CD4-positive, alpha-beta T cell (primary cell): ENCODE measurements around the gene RMI1. TPM values are rescaled to one million over a fixed set of nuclear protein-coding genes. Genes with fewer than 3 reads are reported as not detected.

Experiments used
- ATAC-seq: fragments of 200-7000 bp; cut with Tn5 transposase; one replicate; pipeline ENCODE4 v1.10.0; 2022; ENCODE audit warnings: mild to moderate bottlenecking; ENCODE audit not compliant: poor library complexity
- CTCF ChIA-PET: fragments of 350-600 bp; sonication (Branson Sonifier 250); formaldehyde crosslinking; loops from one replicate; lab custom pipeline; 2021; ENCODE audit warnings: antibody characterized with exemption, inconsistent platforms; lab: Charles Lee
- POLR2A ChIA-PET: fragments of 350-600 bp; sonication (Branson Sonifier 250); formaldehyde crosslinking; loops from one replicate; lab custom pipeline; 2021; ENCODE audit warnings: antibody characterized with exemption, inconsistent platforms; lab: Charles Lee
- DNase-seq, 14 experiments: peaks; one replicate each; pipeline ENCODE4 v3.0.0-alpha.2; 2013 to 2020; ENCODE audit warnings: mixed read lengths in 2 of 14
- H3K27ac ChIP-seq, 2 donors: one replicate each; pipeline versions ENCODE4 v1.5.1 to v1.7.0; 2013; ENCODE audit warnings: low read length in 2 of 2, low read depth in 1 of 2, mild to moderate bottlenecking in 1 of 2
- H3K27me3 ChIP-seq, 2 experiments: 1 replicate in 1 of 2; 2 replicates in 1 of 2; pipeline versions ENCODE4 v1.6.1 to v1.7.0; 2013; ENCODE audit warnings: low read length in 2 of 2, control low read depth in 1 of 2, mild to moderate bottlenecking in 1 of 2, moderate library complexity in 1 of 2; ENCODE audit not compliant: insufficient read depth in 2 of 2, control insufficient read depth in 1 of 2
- H3K36me3 ChIP-seq: one replicate; pipeline ENCODE4 v1.6.1; 2013; ENCODE audit warnings: low read length, control low read depth; ENCODE audit not compliant: insufficient read depth
- H3K4me1 ChIP-seq: one replicate; pipeline ENCODE4 v1.6.1; 2013; ENCODE audit warnings: low read length, control low read depth; ENCODE audit not compliant: insufficient read depth
- H3K4me3 ChIP-seq: one replicate; pipeline ENCODE4 v1.5.1; 2013; ENCODE audit warnings: mild to moderate bottlenecking, low read length, moderate library complexity
- H3K9me3 ChIP-seq, 2 experiments: 1 replicate in 1 of 2; 2 replicates in 1 of 2; pipeline versions ENCODE4 v1.6.1 to v1.7.0; 2013; ENCODE audit warnings: low read length in 2 of 2, mild to moderate bottlenecking in 2 of 2, control low read depth in 1 of 2, moderate library complexity in 1 of 2; ENCODE audit not compliant: control insufficient read depth in 1 of 2, insufficient read depth in 1 of 2
- H3K27ac Mint-ChIP-seq: one replicate; pipeline ENCODE4 v1.8.0; 2020; ENCODE audit warnings: mixed read lengths
- H3K27me3 Mint-ChIP-seq: one replicate; pipeline ENCODE4 v1.8.0; 2021; ENCODE audit warnings: mixed read lengths
- H3K36me3 Mint-ChIP-seq: one replicate; pipeline ENCODE4 v1.8.0; 2021; ENCODE audit warnings: low read depth, mixed read lengths
- H3K4me1 Mint-ChIP-seq: one replicate; pipeline ENCODE4 v1.8.0; 2021; ENCODE audit warnings: low read depth, mixed read lengths
- H3K4me3 Mint-ChIP-seq: one replicate; pipeline ENCODE4 v1.8.0; 2020; ENCODE audit warnings: mild to moderate bottlenecking, mixed read lengths
- H3K9me3 Mint-ChIP-seq: one replicate; pipeline ENCODE4 v1.8.0; 2020; ENCODE audit warnings: mixed read lengths
- intact Hi-C, 2 experiments: fragments of 100-400 bp; cut with DNase I in 1 of 2; cut with micrococcal nuclease in 1 of 2; formaldehyde crosslinking; loops; one replicate each; pipeline versions ENCODE4 v1.15.1 to v1.9.0; 2023 to 2025; cut with DNase I, micrococcal nuclease
- total RNA-seq, 174 experiments: library from RNA in 2 of 174; stranded (reverse) in 2 of 174; gene quantifications; one replicate each; pipeline ENCODE4 v1.2.3 and lab custom pipeline; 2021 to 2026
- TF ChIP-seq, protein P1 (sequence below): fragments of 200-600 bp; IDR thresholded peaks from one replicate; pipeline ENCODE4 v1.8.0; 2022; ENCODE audit warnings: antibody characterized with exemption, mild to moderate bottlenecking

The RMI1 gene
- total RNA-seq, 2 experiments from 2014 or later, result 0.66 to 1.2 TPM

DNA sequence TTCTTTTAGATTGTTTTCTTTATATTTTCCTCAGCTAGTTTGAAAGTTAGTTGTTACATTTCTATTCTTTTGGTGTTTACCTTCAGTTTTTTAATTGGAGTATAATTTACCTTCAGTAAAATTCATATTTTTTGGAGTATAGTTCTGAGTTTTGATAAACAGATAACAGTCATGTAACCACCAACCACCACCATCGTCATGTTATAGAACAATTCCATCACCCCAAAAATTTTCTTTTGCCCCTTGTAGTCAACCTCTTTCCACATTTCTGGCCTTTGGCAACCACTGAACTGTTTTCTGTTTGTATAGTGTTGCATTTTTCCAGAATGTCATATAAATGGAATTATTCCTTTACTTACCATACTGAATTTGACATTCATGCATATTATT is 6.8 kb downstream of the RMI1 start:
- Mint-ChIP-seq H3K27ac (no peak overlapping the region), H3K4me1 (no peaks in the 10 kb centered on the region), H3K36me3 (peaks cover 14% of the 10 kb centered on the region), H3K27me3 (no peaks in the 10 kb centered on the region), H3K9me3 (no peaks in the 10 kb centered on the region), H3K4me3 (no peak overlapping the region)
- Histone ChIP-seq H3K9me3 (no peaks in the 10 kb centered on the region), H3K27ac (no peak overlapping the region), H3K36me3 (peaks cover 2% of the 10 kb centered on the region), H3K27me3 (no peaks in the 10 kb centered on the region), H3K4me1 (peaks cover 7% of the 10 kb centered on the region), H3K4me3 (no peak overlapping the region)
- intact Hi-C loops, result loop anchor here (10.0 kb wide), 3 partner anchors 283 to 1957 kb away; partner anchors contain the start of genes AGTPBP1 (in 1 of the 2), NAA35 (in 1 of the 2) and UBQLN1 (in 1 of the 2)
- DNase-seq (no peak), ATAC-seq (no peak)
- ChIA-PET POLR2A (no interaction called here), CTCF (no interaction called here)
- TF ChIP-seq, protein P1, sequence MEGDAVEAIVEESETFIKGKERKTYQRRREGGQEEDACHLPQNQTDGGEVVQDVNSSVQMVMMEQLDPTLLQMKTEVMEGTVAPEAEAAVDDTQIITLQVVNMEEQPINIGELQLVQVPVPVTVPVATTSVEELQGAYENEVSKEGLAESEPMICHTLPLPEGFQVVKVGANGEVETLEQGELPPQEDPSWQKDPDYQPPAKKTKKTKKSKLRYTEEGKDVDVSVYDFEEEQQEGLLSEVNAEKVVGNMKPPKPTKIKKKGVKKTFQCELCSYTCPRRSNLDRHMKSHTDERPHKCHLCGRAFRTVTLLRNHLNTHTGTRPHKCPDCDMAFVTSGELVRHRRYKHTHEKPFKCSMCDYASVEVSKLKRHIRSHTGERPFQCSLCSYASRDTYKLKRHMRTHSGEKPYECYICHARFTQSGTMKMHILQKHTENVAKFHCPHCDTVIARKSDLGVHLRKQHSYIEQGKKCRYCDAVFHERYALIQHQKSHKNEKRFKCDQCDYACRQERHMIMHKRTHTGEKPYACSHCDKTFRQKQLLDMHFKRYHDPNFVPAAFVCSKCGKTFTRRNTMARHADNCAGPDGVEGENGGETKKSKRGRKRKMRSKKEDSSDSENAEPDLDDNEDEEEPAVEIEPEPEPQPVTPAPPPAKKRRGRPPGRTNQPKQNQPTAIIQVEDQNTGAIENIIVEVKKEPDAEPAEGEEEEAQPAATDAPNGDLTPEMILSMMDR, result no peak

DNA sequence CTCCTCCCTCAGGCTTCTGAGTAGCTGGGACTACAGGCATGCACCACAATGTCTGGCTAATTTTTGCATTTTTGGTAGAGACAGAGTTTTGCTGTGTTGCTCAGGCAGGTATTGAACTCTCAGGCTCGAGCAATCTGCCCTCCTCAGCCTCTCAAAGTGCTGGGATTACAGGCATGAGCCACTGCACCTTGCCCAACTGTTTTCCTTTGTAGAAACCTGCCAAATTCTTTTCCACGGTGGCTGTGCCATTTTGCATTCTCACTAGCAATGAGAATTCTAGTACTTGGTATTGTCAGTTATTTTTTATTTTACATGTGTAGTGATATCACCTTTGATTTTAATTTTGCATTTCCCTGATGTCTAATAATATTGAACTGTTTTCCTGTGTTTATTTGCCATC is 7.8 kb downstream of the RMI1 start:
- H3K27ac Mint-ChIP-seq, result no peak overlapping the region
- POLR2A ChIA-PET, result no interaction called here
- H3K27ac ChIP-seq, result no peak overlapping the region
- no peaks in the 10 kb centered on the region for H3K27me3 ChIP-seq
- peaks cover 7% of the 10 kb centered on the region for H3K4me1 ChIP-seq
- no peak overlapping the region for H3K4me3 Mint-ChIP-seq
- intact Hi-C loops, result loop anchor here (10.0 kb wide), 3 partner anchors 284 to 1956 kb away; partner anchors contain the start of genes AGTPBP1 (in 1 of the 2), NAA35 (in 1 of the 2) and UBQLN1 (in 1 of the 2)
- no peak for DNase-seq
- H3K4me3 ChIP-seq, result no peak overlapping the region
- no peaks in the 10 kb centered on the region for H3K9me3 ChIP-seq
- TF ChIP-seq, protein P1, result no peak
- no peaks in the 10 kb centered on the region for H3K9me3 Mint-ChIP-seq
- no peaks in the 10 kb centered on the region for H3K4me1 Mint-ChIP-seq
- H3K36me3 Mint-ChIP-seq, result peaks cover 14% of the 10 kb centered on the region
- peaks cover 2% of the 10 kb centered on the region for H3K36me3 ChIP-seq
- H3K27me3 Mint-ChIP-seq, result no peaks in the 10 kb centered on the region
- CTCF ChIA-PET, result no interaction called here
- no peak for ATAC-seq

DNA sequence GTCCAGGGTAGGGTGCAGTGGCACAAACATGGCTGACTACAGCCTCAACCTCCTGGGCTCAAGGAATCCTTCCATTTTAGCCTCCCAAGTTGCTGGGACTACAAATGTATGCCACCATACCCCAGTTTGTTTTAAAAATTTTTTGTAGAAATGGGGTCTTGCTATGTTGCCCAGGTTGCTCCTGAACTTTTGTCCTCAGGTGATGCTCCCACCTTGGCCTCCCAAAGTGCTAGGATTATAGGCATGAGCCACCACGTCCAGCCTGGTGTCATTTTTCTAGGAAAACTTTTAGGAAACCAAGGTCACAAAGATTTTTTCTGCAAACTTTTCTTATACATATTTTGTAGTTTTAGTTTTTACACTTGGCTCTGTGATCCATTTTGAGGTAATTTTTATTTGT is 10.8 kb downstream of the RMI1 start:
- H3K27ac Mint-ChIP-seq, result no peak overlapping the region
- TF ChIP-seq, protein P1, result no peak
- no peaks in the 10 kb centered on the region for H3K9me3 Mint-ChIP-seq

More for the DNA sequence above, 10.8 kb downstream of the RMI1 start:
- H3K4me1 ChIP-seq, result peaks cover 7% of the 10 kb centered on the region
- no peaks in the 10 kb centered on the region for H3K9me3 ChIP-seq
- H3K27me3 ChIP-seq, result no peaks in the 10 kb centered on the region
- no peaks in the 10 kb centered on the region for H3K4me1 Mint-ChIP-seq
- intact Hi-C loops, result no loop called here
- H3K36me3 ChIP-seq, result peaks cover 2% of the 10 kb centered on the region
- H3K4me3 ChIP-seq, result no peak overlapping the region
- no peak for ATAC-seq
- H3K27ac ChIP-seq, result no peak overlapping the region
- peaks cover 14% of the 10 kb centered on the region for H3K36me3 Mint-ChIP-seq
- no peak overlapping the region for H3K4me3 Mint-ChIP-seq
- H3K27me3 Mint-ChIP-seq, result no peaks in the 10 kb centered on the region
- ChIA-PET CTCF (interaction anchor here (0.8 kb wide), 1 partner anchor 10 kb away, joined by 5 read pairs; the partner anchor contains the start of gene RMI1), POLR2A (no interaction called here)
- no peak for DNase-seq
